H1 (cell line): ENCODE data around the gene TYRO3. TPM values are rescaled to one million over a fixed set of nuclear protein-coding genes. Genes with fewer than 3 reads are reported as not detected.
A peak's percentile ranks its signal among the peaks of the same experiment; 100 is the strongest.

Experiments used
- CTCF ChIA-PET: fragments of 300-600 bp; sonication (Branson Sonifier 250); formaldehyde crosslinking; loops from one replicate; lab custom pipeline; 2021; ENCODE audit not compliant: partially characterized antibody; lab: Charles Lee
- POLR2A ChIA-PET: fragments of 300-600 bp; sonication (Branson Sonifier 250); formaldehyde crosslinking; loops from one replicate; lab custom pipeline; 2021; ENCODE audit warnings: inconsistent platforms; ENCODE audit not compliant: partially characterized antibody; lab: Charles Lee
- DNase-seq, 2 experiments: peaks; one replicate each; pipeline versions ENCODE4 v3.0.0 to v3.0.0-alpha.2; 2010 to 2022; ENCODE audit warnings: low spot score in 2 of 2, low read depth in 1 of 2, mixed read lengths in 1 of 2
- FAIRE-seq: peaks from 2 replicates; lab custom pipeline; 2011; peaks lifted over from hg19 to GRCh38; lab: Jason Lieb, UNC
- H2AFZ ChIP-seq: 2 replicates; pipeline ENCODE4 v1.8.1; 2012; ENCODE audit warnings: low read length, inconsistent platforms
- H2AK5ac ChIP-seq: 2 replicates; pipeline ENCODE4 v1.6.1; 2013; ENCODE audit warnings: low read depth, low read length
- H2BK120ac ChIP-seq: replicated peaks from 2 replicates; pipeline ENCODE3; 2013; ENCODE audit warnings: low read depth, low read length, inconsistent platforms
- H2BK12ac ChIP-seq: 2 replicates; pipeline ENCODE4 v1.6.1; 2013; ENCODE audit warnings: low read depth, low read length
- H2BK15ac ChIP-seq: 2 replicates; pipeline ENCODE4 v1.6.1; 2013; ENCODE audit warnings: low read length
- H2BK20ac ChIP-seq: 2 replicates; pipeline ENCODE4 v1.6.1; 2013; ENCODE audit warnings: low read length
- H2BK5ac ChIP-seq: 2 replicates; pipeline ENCODE4 v1.6.1; 2013; ENCODE audit warnings: low read depth, low read length
- H3K14ac ChIP-seq: 2 replicates; pipeline ENCODE4 v1.6.1; 2013; ENCODE audit warnings: inconsistent platforms; ENCODE audit not compliant: insufficient read length
- H3K18ac ChIP-seq: 2 replicates; pipeline ENCODE4 v1.6.1; 2013; ENCODE audit warnings: low read length; ENCODE audit errors: extremely low read depth
- H3K23ac ChIP-seq: 2 replicates; pipeline ENCODE4 v1.6.1; 2013; ENCODE audit warnings: inconsistent platforms; ENCODE audit not compliant: insufficient read length
- H3K23me2 ChIP-seq: 2 replicates; pipeline ENCODE4 v1.6.1; 2013; ENCODE audit warnings: low read depth, low read length
- H3K27ac ChIP-seq: 2 replicates; pipeline ENCODE4 v1.6.1; 2011; ENCODE audit warnings: low read depth, low read length, inconsistent platforms
- H3K27me3 ChIP-seq, 4 experiments: replicated peaks in 1 of 4; 1 replicate in 1 of 4; 2 replicates in 3 of 4; pipeline versions ENCODE4 v1.6.1 to v1.8.1; 2011 to 2013; ENCODE audit warnings: low read length in 3 of 4, mild to moderate bottlenecking in 3 of 4, inconsistent platforms in 2 of 4, mixed read lengths in 2 of 4, moderate library complexity in 1 of 4; ENCODE audit not compliant: control insufficient read depth in 3 of 4, insufficient read depth in 3 of 4; ENCODE audit errors: extremely low read depth in 1 of 4
- H3K36me3 ChIP-seq, 4 experiments: 2 replicates each; pipeline versions ENCODE4 v1.6.1 to v1.8.1; 2011 to 2013; ENCODE audit warnings: mild to moderate bottlenecking in 4 of 4, low read length in 3 of 4, moderate library complexity in 2 of 4, control low read depth in 1 of 4, inconsistent platforms in 1 of 4; ENCODE audit not compliant: insufficient read depth in 4 of 4, control insufficient read depth in 2 of 4
- H3K4ac ChIP-seq: replicated peaks from 2 replicates; pipeline ENCODE3; 2013; ENCODE audit warnings: low read length, low read depth, mixed read lengths, inconsistent platforms; ENCODE audit not compliant: insufficient read length
- H3K4me1 ChIP-seq, 4 experiments: replicated peaks in 1 of 4; 1 replicate in 1 of 4; 2 replicates in 3 of 4; pipeline versions ENCODE4 v1.6.1 to v1.8.1; 2011 to 2013; ENCODE audit warnings: low read length in 3 of 4, inconsistent platforms in 2 of 4, mixed read lengths in 1 of 4; ENCODE audit not compliant: insufficient read depth in 4 of 4, control insufficient read depth in 3 of 4
- H3K4me2 ChIP-seq, 2 experiments: 2 replicates each; pipeline versions ENCODE4 v1.6.1 to v1.8.1; 2011 to 2013; ENCODE audit warnings: low read depth in 2 of 2, low read length in 2 of 2, control low read depth in 1 of 2, inconsistent platforms in 1 of 2, mild to moderate bottlenecking in 1 of 2; ENCODE audit not compliant: insufficient read depth in 1 of 2
- H3K4me3 ChIP-seq, 4 experiments: fragments of 200-600, 300-600 bp in 1 of 4; sonication (generic), shearing (Covaris generic), sonication (Bioruptor Twin) in 1 of 4; 2 replicates each; pipeline versions ENCODE4 v1.5.1 to v1.8.1; 2011 to 2016; ENCODE audit warnings: low read length in 4 of 4, low read depth in 3 of 4, control low read depth in 2 of 4, inconsistent platforms in 2 of 4, mild to moderate bottlenecking in 2 of 4, mixed read lengths in 1 of 4, moderate library complexity in 1 of 4; ENCODE audit not compliant: insufficient read depth in 2 of 4; ENCODE audit errors: extremely low read depth in 1 of 4
- H3K56ac ChIP-seq: replicated peaks from 2 replicates; pipeline ENCODE3; 2013; ENCODE audit warnings: low read depth, mild to moderate bottlenecking, mixed read lengths, low read length, inconsistent platforms; ENCODE audit not compliant: insufficient read length
- H3K79me1 ChIP-seq: 2 replicates; pipeline ENCODE4 v1.6.1; 2013; ENCODE audit warnings: low read depth, low read length, control low read depth
- H3K79me2 ChIP-seq, 2 experiments: 2 replicates each; pipeline versions ENCODE4 v1.6.1 to v1.8.1; 2012 to 2013; ENCODE audit warnings: low read length in 2 of 2, mild to moderate bottlenecking in 2 of 2, inconsistent platforms in 1 of 2; ENCODE audit not compliant: insufficient read depth in 2 of 2, control insufficient read depth in 1 of 2
- H3K9ac ChIP-seq, 4 experiments: replicated peaks in 1 of 4; 1 replicate in 1 of 4; 2 replicates in 3 of 4; pipeline versions ENCODE4 v1.6.1 to v1.8.1; 2011 to 2013; ENCODE audit warnings: low read depth in 3 of 4, low read length in 3 of 4, control low read depth in 2 of 4, mild to moderate bottlenecking in 2 of 4, moderate library complexity in 2 of 4, inconsistent platforms in 1 of 4; ENCODE audit errors: extremely low read depth in 1 of 4
- H3K9me3 ChIP-seq, 2 experiments: 2 replicates each; pipeline versions ENCODE4 v1.6.1 to v1.8.1; 2012 to 2013; ENCODE audit warnings: mild to moderate bottlenecking in 2 of 2, moderate library complexity in 2 of 2, control low read depth in 1 of 2, inconsistent platforms in 1 of 2, low read depth in 1 of 2, low read length in 1 of 2, mixed read lengths in 1 of 2; ENCODE audit not compliant: insufficient read depth in 2 of 2
- H4K20me1 ChIP-seq, 2 experiments: replicated peaks in 1 of 2; 2 replicates each; pipeline versions ENCODE3 to v1.8.1; 2011 to 2013; ENCODE audit warnings: inconsistent platforms in 2 of 2, low read length in 2 of 2, mild to moderate bottlenecking in 1 of 2; ENCODE audit not compliant: insufficient read depth in 2 of 2, control insufficient read depth in 1 of 2
- H4K5ac ChIP-seq: 2 replicates; pipeline ENCODE4 v1.6.1; 2013; ENCODE audit warnings: low read length, low read depth, mixed read lengths, inconsistent platforms; ENCODE audit not compliant: insufficient read length
- H4K8ac ChIP-seq: 2 replicates; pipeline ENCODE4 v1.8.0; 2013; ENCODE audit warnings: mild to moderate bottlenecking, moderate library complexity, low read length, inconsistent platforms; ENCODE audit not compliant: insufficient read depth; ENCODE audit errors: extremely low read depth
- H4K91ac ChIP-seq: replicated peaks from 2 replicates; pipeline ENCODE3; 2013; ENCODE audit warnings: low read length, mixed read lengths, inconsistent platforms; ENCODE audit not compliant: insufficient read length
- CTCF ChIP-seq, 3 experiments: IDR thresholded peaks; 1 replicate in 2 of 3; 2 replicates in 1 of 3; pipeline versions ENCODE4 v1.5.1 to v1.6.1; 2011; ENCODE audit warnings: low read length in 3 of 3, mild to moderate bottlenecking in 3 of 3, inconsistent platforms in 2 of 3, low read depth in 1 of 3, moderate library complexity in 1 of 3; ENCODE audit not compliant: insufficient read depth in 1 of 3; ENCODE audit errors: control extremely low read depth in 1 of 3
- EZH2 ChIP-seq: fragments of 200-600 bp; sonication (generic); IDR thresholded peaks from 2 replicates; pipeline ENCODE4 v1.7.1; 2012; ENCODE audit warnings: low read depth, mild to moderate bottlenecking, moderate library complexity, low read length, inconsistent platforms; ENCODE audit not compliant: severe bottlenecking
- WGBS, 2 experiments: shearing (Covaris generic) in 1 of 2; methylation state at CpG; one replicate each; pipeline versions ENCODE4 v1.1.6 to v1.1.7; 2013 to 2015; ENCODE audit warnings: low lambda C conversion rate in 2 of 2, mixed read lengths in 2 of 2, inconsistent platforms in 1 of 2, low coverage in 1 of 2, missing lambda C conversion rate in 1 of 2; ENCODE audit not compliant: insufficient replicate concordance in 2 of 2, insufficient coverage in 1 of 2, insufficient read length in 1 of 2; ENCODE audit errors: extremely low coverage in 1 of 2, missing lambda C conversion rate in 1 of 2; 5-methylcytosine and 5-hydroxymethylcytosine counted together
- polyA plus RNA-seq, 7 experiments: library from polyadenylated mRNA; depleted of rRNA in 3 of 7; stranded (reverse) in 5 of 7; unstranded in 2 of 7; fragments of >200 nt in 5 of 7; fragments of 200-250 nt in 2 of 7; gene quantifications; 1 replicate in 5 of 7; 2 replicates in 1 of 7; 4 replicates in 1 of 7; pipeline versions ENCODE4 v1.2.1 to v1.2.3, GENCODE V29; 2011 to 2013; ENCODE audit warnings: missing spikeins in 2 of 7, mixed read lengths in 2 of 7
- total RNA-seq: library from RNA; stranded (reverse); fragmentation: NEBNext Ultra II Directional; extraction: Animal tissue kit (Norgen Biotek cat#: 25700); gene quantifications from 2 replicates; pipeline ENCODE4 v1.2.1, GENCODE V29; 2021

Gene TYRO3
- total and polyA plus RNA-seq, 2 of the 8 experiments (the other 6 are each of a cell fraction or from before 2014, with no cell fraction given): 82.7 to 98.8 TPM

GRCh38 chr15:41544650-41545015, 14.4 kb upstream of the TYRO3 start:
- peak overlapping the region in 1 of 4 experiments; percentile 17; a peak in 1 of 7 replicates for H3K9ac ChIP-seq

More at GRCh38 chr15:41544650-41545015, 14.4 kb upstream of the TYRO3 start:
- Histone ChIP-seq H3K23ac (no peak overlapping the region), H3K27me3 (peaks cover 0 to 3% (median 1%) of the 10 kb centered on the region in 4 experiments; a peak in 1 of 7 replicates), H3K4me1 (no peaks in the 10 kb centered on the region; a peak in 2 of 7 replicates), H3K27ac (no peak overlapping the region), H2BK15ac (0 out of 2 replicates have a peak overlapping the region, but pooled peaks have one; percentile 88), H4K91ac (no peak overlapping the region), H2AK5ac (peak overlapping the region; percentile 65; the same call in 1 of the 2 replicates), H3K14ac (no peak overlapping the region), H3K56ac (no peak overlapping the region), H2BK12ac (peak overlapping the region; percentile 60; the same call in 1 of the 2 replicates), H3K9me3 (no peaks in the 10 kb centered on the region), H3K4ac (no peak overlapping the region), H4K8ac (no peak overlapping the region), H2BK120ac (no peak overlapping the region), H4K20me1 (no peaks in the 10 kb centered on the region), H3K36me3 (no peaks in the 10 kb centered on the region), H2BK20ac (no peak overlapping the region), H3K18ac (no peak overlapping the region), H2AFZ (no peak overlapping the region), H3K4me3 (peak overlapping the region in 1 of 4 experiments; percentile 76; a peak in 3 of 8 replicates), H3K23me2 (no peaks in the 10 kb centered on the region), H3K4me2 (peak overlapping the region; percentile 61 to 76; a peak in 2 of 4 replicates), H3K79me2 (peaks cover 0 to 13% of the 10 kb centered on the region in 2 experiments; a peak in 2 of 4 replicates), H2BK5ac (no peak overlapping the region), H3K79me1 (peaks cover 2% of the 10 kb centered on the region; the same call in 1 of the 2 replicates), H4K5ac (no peak overlapping the region)
- no peak for FAIRE-seq
- 92% methylated on average over 15 of the region's 15 CpGs; no CpG with 5 or more reads in 1 of the 2 experiments for whole genome bisulfite sequencing, 2 experiments
- no peak for DNase-seq
- TF ChIP-seq EZH2: no peak
- no peak for TF ChIP-seq CTCF (IDR thresholded peaks at IDR 0.05; ENCODE audit: control extremely low read depth in 1 of 3, insufficient read depth in 1 of 3, low read depth in 1 of 3, low read length in 3 of 3)
- CTCF ChIA-PET: no interaction called here
- POLR2A ChIA-PET: interaction anchor here (0.6 to 2.2 kb wide), 19 partner anchors 8 to 229 kb away, joined by 3 to 18 read pairs (median 4); partner anchors contain the start of gene MAPKBP1
